Panc1 (cell line): ENCODE results near the gene ZBTB7A. TPM values are rescaled to one million over a fixed set of nuclear protein-coding genes. Genes with fewer than 3 reads are reported as not detected.

ENCODE experiments used
- ATAC-seq: fragments of 200-7000 bp; cut with Tn5 transposase; 2 replicates; pipeline ENCODE4 v1.9.1; 2020; ENCODE audit warnings: mild to moderate bottlenecking, moderate library complexity
- BruUV-seq: library from RNA; stranded (reverse); fragments of 400-500 nt; replicated peaks from 2 replicates; lab custom pipeline; 2021; lab: Mats Ljungman, UMichigan
- CTCF ChIA-PET: fragments of 300-600 bp; sonication (Branson Sonifier 250); formaldehyde crosslinking; loops from one replicate; lab custom pipeline; 2022; ENCODE audit warnings: antibody characterized with exemption; lab: Charles Lee
- POLR2A ChIA-PET: fragments of 300-600 bp; sonication (Branson Sonifier 250); formaldehyde crosslinking; loops from one replicate; lab custom pipeline; 2022; ENCODE audit warnings: antibody characterized with exemption; lab: Charles Lee
- DNase-seq: peaks from one replicate; pipeline ENCODE4 v3.0.0-alpha.2; 2010; ENCODE audit warnings: low read depth, low spot score
- H3K27ac ChIP-seq: 2 replicates; pipeline ENCODE4 v1.5.1; 2011; ENCODE audit warnings: mild to moderate bottlenecking, low read length, inconsistent platforms
- H3K27me3 ChIP-seq: fragments of 200-500 bp; sonication (Bioruptor generic); 2 replicates; pipeline ENCODE4 v1.6.0; 2014; ENCODE audit warnings: low read length, inconsistent platforms; ENCODE audit not compliant: control insufficient read depth, insufficient read depth
- H3K36me3 ChIP-seq: fragments of 200-500 bp; sonication (Bioruptor generic); 2 replicates; pipeline ENCODE4 v1.5.1; 2014; ENCODE audit warnings: inconsistent platforms, mild to moderate bottlenecking, low read length, moderate library complexity; ENCODE audit not compliant: control insufficient read depth, insufficient read depth
- H3K4me1 ChIP-seq: 2 replicates; pipeline ENCODE4 v1.5.1; 2011; ENCODE audit warnings: inconsistent platforms, mild to moderate bottlenecking, low read length, moderate library complexity; ENCODE audit not compliant: control insufficient read depth, insufficient read depth
- H3K4me3 ChIP-seq, 2 experiments: 2 replicates each; pipeline ENCODE4 v1.5.1; 2011 to 2012; ENCODE audit warnings: low read depth in 2 of 2, low read length in 2 of 2, mild to moderate bottlenecking in 2 of 2, inconsistent platforms in 1 of 2, moderate library complexity in 1 of 2
- H3K9me3 ChIP-seq: fragments of 200-500 bp; sonication (Bioruptor generic); 2 replicates; pipeline ENCODE4 v1.5.1; 2014; ENCODE audit warnings: low read depth, mild to moderate bottlenecking, inconsistent platforms, low read length, moderate library complexity; ENCODE audit not compliant: control insufficient read depth, insufficient read depth
- POLR2AphosphoS5 ChIP-seq: IDR thresholded peaks from 2 replicates; pipeline ENCODE4 v1.6.1; 2012; ENCODE audit warnings: mild to moderate bottlenecking, low read depth, low read length, moderate library complexity
- SIN3A ChIP-seq: IDR thresholded peaks from 2 replicates; pipeline ENCODE4 v1.6.1; 2012; ENCODE audit warnings: low read depth, mild to moderate bottlenecking, low read length, moderate library complexity, borderline replicate concordance; ENCODE audit not compliant: insufficient read depth
- TCF7L2 ChIP-seq: IDR thresholded peaks from 2 replicates; pipeline ENCODE4 v1.6.1; 2011; ENCODE audit warnings: mild to moderate bottlenecking, low read depth, low read length, inconsistent platforms
- in situ Hi-C: cut with HindIII; loops from 2 replicates; pipeline ENCODE4 v1.10.0; 2016; ENCODE audit warnings: low sequenced_read_pairs, low pct_unique_long_range_greater_than_20kb
- intact Hi-C: fragments of 100-400 bp; cut with micrococcal nuclease; formaldehyde crosslinking; loops from one replicate; pipeline ENCODE4 v1.10.0; 2022; ENCODE audit not compliant: unreplicated experiment
- total RNA-seq: library from RNA; stranded (reverse); gene quantifications from one replicate; pipeline ENCODE4 v1.2.1, GENCODE V29; 2021; ENCODE audit not compliant: unreplicated experiment
- TF ChIP-seq, protein P1 (sequence below), 2 experiments: IDR thresholded peaks; 2 replicates each; pipeline ENCODE4 v1.6.1; 2011 to 2012; ENCODE audit warnings: low read depth in 2 of 2, control low read depth in 1 of 2, low read length in 1 of 2, mild to moderate bottlenecking in 1 of 2, moderate library complexity in 1 of 2; ENCODE audit not compliant: insufficient read depth in 1 of 2
- TF ChIP-seq, protein P2 (sequence below): fragments of 450-650 bp; IDR thresholded peaks from 2 replicates; pipeline ENCODE4 v1.5.1; 2017; ENCODE audit warnings: mild to moderate bottlenecking

ZBTB7A gene
- total RNA-seq, 1 experiment from 2014 or later, result 48.0 TPM

DNA sequence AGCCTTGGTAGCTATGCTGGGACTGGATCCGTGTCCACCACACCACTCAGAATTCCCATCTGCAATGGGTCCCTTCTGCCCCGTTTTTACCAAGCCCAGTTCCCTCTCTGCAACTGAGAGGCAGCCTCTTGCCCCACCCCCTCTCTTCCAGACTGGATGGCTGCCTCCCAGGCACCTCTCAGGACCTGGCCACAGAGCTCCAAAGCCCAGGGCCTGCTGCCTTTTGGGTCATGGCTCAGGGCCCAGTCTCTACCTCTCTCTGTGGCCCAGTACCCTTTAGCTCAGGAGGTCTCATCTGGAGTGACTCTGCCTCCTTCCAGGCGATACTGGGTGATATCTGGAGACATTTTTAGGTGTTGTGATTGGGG lies 10.3 kb upstream of the ZBTB7A start:
- POLR2A ChIA-PET, result no interaction called here
- Histone ChIP-seq H3K4me1 (peaks cover 4% of the 10 kb centered on the region), H3K36me3 (no peaks in the 10 kb centered on the region), H3K4me3 (no peak overlapping the region), H3K27ac (no peak overlapping the region; the same call in 1 of the 2 replicates), H3K27me3 (no peaks in the 10 kb centered on the region), H3K9me3 (no peaks in the 10 kb centered on the region)
- ATAC-seq, result peak; percentile 28; the same call in 1 of the 2 replicates
- in situ Hi-C loops, result no loop called here
- DNase-seq, result no peak
- CTCF ChIA-PET, result no interaction called here
- no peak for TF ChIP-seq TCF7L2
- TF ChIP-seq SIN3A, result no peak
- TF ChIP-seq, protein P1, sequence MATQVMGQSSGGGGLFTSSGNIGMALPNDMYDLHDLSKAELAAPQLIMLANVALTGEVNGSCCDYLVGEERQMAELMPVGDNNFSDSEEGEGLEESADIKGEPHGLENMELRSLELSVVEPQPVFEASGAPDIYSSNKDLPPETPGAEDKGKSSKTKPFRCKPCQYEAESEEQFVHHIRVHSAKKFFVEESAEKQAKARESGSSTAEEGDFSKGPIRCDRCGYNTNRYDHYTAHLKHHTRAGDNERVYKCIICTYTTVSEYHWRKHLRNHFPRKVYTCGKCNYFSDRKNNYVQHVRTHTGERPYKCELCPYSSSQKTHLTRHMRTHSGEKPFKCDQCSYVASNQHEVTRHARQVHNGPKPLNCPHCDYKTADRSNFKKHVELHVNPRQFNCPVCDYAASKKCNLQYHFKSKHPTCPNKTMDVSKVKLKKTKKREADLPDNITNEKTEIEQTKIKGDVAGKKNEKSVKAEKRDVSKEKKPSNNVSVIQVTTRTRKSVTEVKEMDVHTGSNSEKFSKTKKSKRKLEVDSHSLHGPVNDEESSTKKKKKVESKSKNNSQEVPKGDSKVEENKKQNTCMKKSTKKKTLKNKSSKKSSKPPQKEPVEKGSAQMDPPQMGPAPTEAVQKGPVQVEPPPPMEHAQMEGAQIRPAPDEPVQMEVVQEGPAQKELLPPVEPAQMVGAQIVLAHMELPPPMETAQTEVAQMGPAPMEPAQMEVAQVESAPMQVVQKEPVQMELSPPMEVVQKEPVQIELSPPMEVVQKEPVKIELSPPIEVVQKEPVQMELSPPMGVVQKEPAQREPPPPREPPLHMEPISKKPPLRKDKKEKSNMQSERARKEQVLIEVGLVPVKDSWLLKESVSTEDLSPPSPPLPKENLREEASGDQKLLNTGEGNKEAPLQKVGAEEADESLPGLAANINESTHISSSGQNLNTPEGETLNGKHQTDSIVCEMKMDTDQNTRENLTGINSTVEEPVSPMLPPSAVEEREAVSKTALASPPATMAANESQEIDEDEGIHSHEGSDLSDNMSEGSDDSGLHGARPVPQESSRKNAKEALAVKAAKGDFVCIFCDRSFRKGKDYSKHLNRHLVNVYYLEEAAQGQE (IDR thresholded peaks at IDR 0.05; ENCODE audit: insufficient read depth in 1 of 2, low read depth in 2 of 2, low read length in 1 of 2), result no peak
- TF ChIP-seq POLR2AphosphoS5, result no peak
- TF ChIP-seq, protein P2, sequence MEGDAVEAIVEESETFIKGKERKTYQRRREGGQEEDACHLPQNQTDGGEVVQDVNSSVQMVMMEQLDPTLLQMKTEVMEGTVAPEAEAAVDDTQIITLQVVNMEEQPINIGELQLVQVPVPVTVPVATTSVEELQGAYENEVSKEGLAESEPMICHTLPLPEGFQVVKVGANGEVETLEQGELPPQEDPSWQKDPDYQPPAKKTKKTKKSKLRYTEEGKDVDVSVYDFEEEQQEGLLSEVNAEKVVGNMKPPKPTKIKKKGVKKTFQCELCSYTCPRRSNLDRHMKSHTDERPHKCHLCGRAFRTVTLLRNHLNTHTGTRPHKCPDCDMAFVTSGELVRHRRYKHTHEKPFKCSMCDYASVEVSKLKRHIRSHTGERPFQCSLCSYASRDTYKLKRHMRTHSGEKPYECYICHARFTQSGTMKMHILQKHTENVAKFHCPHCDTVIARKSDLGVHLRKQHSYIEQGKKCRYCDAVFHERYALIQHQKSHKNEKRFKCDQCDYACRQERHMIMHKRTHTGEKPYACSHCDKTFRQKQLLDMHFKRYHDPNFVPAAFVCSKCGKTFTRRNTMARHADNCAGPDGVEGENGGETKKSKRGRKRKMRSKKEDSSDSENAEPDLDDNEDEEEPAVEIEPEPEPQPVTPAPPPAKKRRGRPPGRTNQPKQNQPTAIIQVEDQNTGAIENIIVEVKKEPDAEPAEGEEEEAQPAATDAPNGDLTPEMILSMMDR, result no peak
- BruUV-seq, result no TSS peak
- intact Hi-C loops, result no loop called here

DNA sequence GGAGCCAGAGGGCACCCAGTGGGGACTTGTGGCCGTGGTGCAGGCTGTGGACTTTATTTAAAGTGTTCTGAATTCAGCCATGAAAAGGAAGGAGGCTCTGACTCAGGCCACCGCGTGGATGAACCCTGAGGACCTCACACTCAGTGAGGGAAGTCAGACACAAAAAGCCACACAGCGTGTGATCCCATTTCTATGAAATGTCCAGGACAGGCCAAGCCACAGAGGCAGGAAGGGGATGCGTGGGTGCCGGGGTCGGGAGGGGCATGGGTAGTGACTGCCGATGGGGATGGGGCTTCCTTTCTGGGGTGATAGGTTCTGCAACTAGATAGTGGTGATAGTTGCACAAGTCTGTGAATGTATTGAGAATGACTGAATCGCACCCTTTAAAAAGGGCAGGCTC lies 8.7 kb upstream of the ZBTB7A start:
- Histone ChIP-seq H3K4me1 (peaks cover 4% of the 10 kb centered on the region), H3K27me3 (no peaks in the 10 kb centered on the region), H3K27ac (no peak overlapping the region), H3K9me3 (no peaks in the 10 kb centered on the region), H3K4me3 (no peak overlapping the region), H3K36me3 (no peaks in the 10 kb centered on the region)
- BruUV-seq, result no TSS peak
- ChIA-PET POLR2A (no interaction called here), CTCF (no interaction called here)
- ATAC-seq (no peak), DNase-seq (no peak)
- TF ChIP-seq POLR2AphosphoS5, result no peak
- TF ChIP-seq, protein P2, result no peak
- TF ChIP-seq TCF7L2, result no peak
- no peak for TF ChIP-seq SIN3A
- TF ChIP-seq, protein P1 (IDR thresholded peaks at IDR 0.05; ENCODE audit: insufficient read depth in 1 of 2, low read depth in 2 of 2, low read length in 1 of 2), result no peak
- intact Hi-C loops (no loop called here), in situ Hi-C loops (no loop called here)
